Panc1 (cell line): Measurements from ENCODE around the gene PIEZO1. TPM values are rescaled to one million over a fixed set of nuclear protein-coding genes. Genes with fewer than 3 reads are reported as not detected.

Experiments used
- ATAC-seq: fragments of 200-7000 bp; cut with Tn5 transposase; 2 replicates; pipeline ENCODE4 v1.9.1; 2020; ENCODE audit warnings: mild to moderate bottlenecking, moderate library complexity
- BruUV-seq: library from RNA; stranded (reverse); fragments of 400-500 nt; replicated peaks from 2 replicates; lab custom pipeline; 2021; lab: Mats Ljungman, UMichigan
- CTCF ChIA-PET: fragments of 300-600 bp; sonication (Branson Sonifier 250); formaldehyde crosslinking; loops from one replicate; lab custom pipeline; 2022; ENCODE audit warnings: antibody characterized with exemption; lab: Charles Lee
- POLR2A ChIA-PET: fragments of 300-600 bp; sonication (Branson Sonifier 250); formaldehyde crosslinking; loops from one replicate; lab custom pipeline; 2022; ENCODE audit warnings: antibody characterized with exemption; lab: Charles Lee
- DNase-seq: peaks from one replicate; pipeline ENCODE4 v3.0.0-alpha.2; 2010; ENCODE audit warnings: low read depth, low spot score
- H3K27ac ChIP-seq: 2 replicates; pipeline ENCODE4 v1.5.1; 2011; ENCODE audit warnings: mild to moderate bottlenecking, low read length, inconsistent platforms
- H3K27me3 ChIP-seq: fragments of 200-500 bp; sonication (Bioruptor generic); 2 replicates; pipeline ENCODE4 v1.6.0; 2014; ENCODE audit warnings: low read length, inconsistent platforms; ENCODE audit not compliant: control insufficient read depth, insufficient read depth
- H3K36me3 ChIP-seq: fragments of 200-500 bp; sonication (Bioruptor generic); 2 replicates; pipeline ENCODE4 v1.5.1; 2014; ENCODE audit warnings: inconsistent platforms, mild to moderate bottlenecking, low read length, moderate library complexity; ENCODE audit not compliant: control insufficient read depth, insufficient read depth
- H3K4me1 ChIP-seq: 2 replicates; pipeline ENCODE4 v1.5.1; 2011; ENCODE audit warnings: inconsistent platforms, mild to moderate bottlenecking, low read length, moderate library complexity; ENCODE audit not compliant: control insufficient read depth, insufficient read depth
- H3K4me3 ChIP-seq, 2 experiments: 2 replicates each; pipeline ENCODE4 v1.5.1; 2011 to 2012; ENCODE audit warnings: low read depth in 2 of 2, low read length in 2 of 2, mild to moderate bottlenecking in 2 of 2, inconsistent platforms in 1 of 2, moderate library complexity in 1 of 2
- H3K9me3 ChIP-seq: fragments of 200-500 bp; sonication (Bioruptor generic); 2 replicates; pipeline ENCODE4 v1.5.1; 2014; ENCODE audit warnings: low read depth, mild to moderate bottlenecking, inconsistent platforms, low read length, moderate library complexity; ENCODE audit not compliant: control insufficient read depth, insufficient read depth
- POLR2AphosphoS5 ChIP-seq: IDR thresholded peaks from 2 replicates; pipeline ENCODE4 v1.6.1; 2012; ENCODE audit warnings: mild to moderate bottlenecking, low read depth, low read length, moderate library complexity
- SIN3A ChIP-seq: IDR thresholded peaks from 2 replicates; pipeline ENCODE4 v1.6.1; 2012; ENCODE audit warnings: low read depth, mild to moderate bottlenecking, low read length, moderate library complexity, borderline replicate concordance; ENCODE audit not compliant: insufficient read depth
- TCF7L2 ChIP-seq: IDR thresholded peaks from 2 replicates; pipeline ENCODE4 v1.6.1; 2011; ENCODE audit warnings: mild to moderate bottlenecking, low read depth, low read length, inconsistent platforms
- in situ Hi-C: cut with HindIII; loops from 2 replicates; pipeline ENCODE4 v1.10.0; 2016; ENCODE audit warnings: low sequenced_read_pairs, low pct_unique_long_range_greater_than_20kb
- intact Hi-C: fragments of 100-400 bp; cut with micrococcal nuclease; formaldehyde crosslinking; loops from one replicate; pipeline ENCODE4 v1.10.0; 2022; ENCODE audit not compliant: unreplicated experiment
- total RNA-seq: library from RNA; stranded (reverse); gene quantifications from one replicate; pipeline ENCODE4 v1.2.1, GENCODE V29; 2021; ENCODE audit not compliant: unreplicated experiment
- TF ChIP-seq, protein P1 (sequence below): fragments of 450-650 bp; IDR thresholded peaks from 2 replicates; pipeline ENCODE4 v1.5.1; 2017; ENCODE audit warnings: mild to moderate bottlenecking
- TF ChIP-seq, protein P2 (sequence below), 2 experiments: IDR thresholded peaks; 2 replicates each; pipeline ENCODE4 v1.6.1; 2011 to 2012; ENCODE audit warnings: low read depth in 2 of 2, control low read depth in 1 of 2, low read length in 1 of 2, mild to moderate bottlenecking in 1 of 2, moderate library complexity in 1 of 2; ENCODE audit not compliant: insufficient read depth in 1 of 2

PIEZO1 gene
- total RNA-seq, 1 experiment from 2014 or later: 175 TPM

DNA sequence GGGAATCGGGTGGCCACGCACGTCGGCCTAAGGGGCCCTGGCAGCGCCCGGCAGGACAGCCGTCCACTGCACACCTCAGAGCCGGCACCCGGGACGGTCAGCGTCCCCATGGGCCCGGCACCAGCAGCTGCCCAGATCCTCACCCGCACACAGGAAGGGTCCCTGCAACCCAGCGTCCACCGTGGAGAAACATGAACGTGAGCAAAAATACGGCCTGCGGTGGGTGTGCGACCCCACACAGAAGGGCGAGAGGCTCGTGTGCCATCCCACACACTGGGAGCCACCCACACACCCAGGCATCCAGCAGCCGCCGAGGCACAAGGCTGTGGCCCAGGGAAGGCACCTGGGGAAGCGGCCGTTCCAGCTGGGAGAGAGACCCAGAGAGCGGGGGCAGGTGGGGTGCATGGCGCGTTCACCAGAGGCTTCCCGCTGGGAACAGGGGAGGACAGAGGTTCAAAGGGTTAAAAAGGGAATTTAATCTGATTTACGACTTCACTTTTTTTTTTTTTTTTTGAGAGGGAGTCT lies 6.4 kb downstream of the PIEZO1 start:
- CTCF ChIA-PET: no interaction called here

DNA sequence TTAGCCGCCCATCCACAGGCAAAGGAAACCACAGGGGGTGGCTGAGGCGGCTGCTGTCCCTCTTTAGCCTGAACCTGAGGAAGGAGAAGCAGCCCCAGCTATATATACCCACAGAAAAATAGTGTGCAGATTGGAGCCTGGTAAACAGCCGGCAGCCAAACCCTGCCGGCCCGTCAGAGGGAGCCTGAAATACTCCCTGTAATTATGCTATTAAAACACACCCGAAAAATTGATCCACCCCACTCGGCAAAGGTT lies 6.8 kb downstream of the PIEZO1 start:
- no peak overlapping the region for H3K4me3 ChIP-seq
- H3K27me3 ChIP-seq: no peaks in the 10 kb centered on the region
- in situ Hi-C loops (no loop called here), intact Hi-C loops (no loop called here)
- no peak for TF ChIP-seq TCF7L2
- H3K9me3 ChIP-seq: no peaks in the 10 kb centered on the region
- DNase-seq: no peak
- no peaks in the 10 kb centered on the region for H3K36me3 ChIP-seq
- H3K27ac ChIP-seq: peak overlapping the region; percentile 69
- POLR2A ChIA-PET: no interaction called here
- no peak for ATAC-seq
- CTCF ChIA-PET: no interaction called here
- H3K4me1 ChIP-seq: peaks cover 68% of the 10 kb centered on the region
- no TSS peak for BruUV-seq

More for the DNA sequence above, 6.4 kb downstream of the PIEZO1 start:
- ATAC-seq (no peak), DNase-seq (no peak)
- in situ Hi-C loops (no loop called here), intact Hi-C loops (no loop called here)
- peaks cover 65% of the 10 kb centered on the region for H3K4me1 ChIP-seq
- H3K27me3 ChIP-seq: no peaks in the 10 kb centered on the region
- TF ChIP-seq, protein P1, sequence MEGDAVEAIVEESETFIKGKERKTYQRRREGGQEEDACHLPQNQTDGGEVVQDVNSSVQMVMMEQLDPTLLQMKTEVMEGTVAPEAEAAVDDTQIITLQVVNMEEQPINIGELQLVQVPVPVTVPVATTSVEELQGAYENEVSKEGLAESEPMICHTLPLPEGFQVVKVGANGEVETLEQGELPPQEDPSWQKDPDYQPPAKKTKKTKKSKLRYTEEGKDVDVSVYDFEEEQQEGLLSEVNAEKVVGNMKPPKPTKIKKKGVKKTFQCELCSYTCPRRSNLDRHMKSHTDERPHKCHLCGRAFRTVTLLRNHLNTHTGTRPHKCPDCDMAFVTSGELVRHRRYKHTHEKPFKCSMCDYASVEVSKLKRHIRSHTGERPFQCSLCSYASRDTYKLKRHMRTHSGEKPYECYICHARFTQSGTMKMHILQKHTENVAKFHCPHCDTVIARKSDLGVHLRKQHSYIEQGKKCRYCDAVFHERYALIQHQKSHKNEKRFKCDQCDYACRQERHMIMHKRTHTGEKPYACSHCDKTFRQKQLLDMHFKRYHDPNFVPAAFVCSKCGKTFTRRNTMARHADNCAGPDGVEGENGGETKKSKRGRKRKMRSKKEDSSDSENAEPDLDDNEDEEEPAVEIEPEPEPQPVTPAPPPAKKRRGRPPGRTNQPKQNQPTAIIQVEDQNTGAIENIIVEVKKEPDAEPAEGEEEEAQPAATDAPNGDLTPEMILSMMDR: no peak
- TF ChIP-seq TCF7L2 (no peak), POLR2AphosphoS5 (no peak), SIN3A (no peak)
- TF ChIP-seq, protein P2, sequence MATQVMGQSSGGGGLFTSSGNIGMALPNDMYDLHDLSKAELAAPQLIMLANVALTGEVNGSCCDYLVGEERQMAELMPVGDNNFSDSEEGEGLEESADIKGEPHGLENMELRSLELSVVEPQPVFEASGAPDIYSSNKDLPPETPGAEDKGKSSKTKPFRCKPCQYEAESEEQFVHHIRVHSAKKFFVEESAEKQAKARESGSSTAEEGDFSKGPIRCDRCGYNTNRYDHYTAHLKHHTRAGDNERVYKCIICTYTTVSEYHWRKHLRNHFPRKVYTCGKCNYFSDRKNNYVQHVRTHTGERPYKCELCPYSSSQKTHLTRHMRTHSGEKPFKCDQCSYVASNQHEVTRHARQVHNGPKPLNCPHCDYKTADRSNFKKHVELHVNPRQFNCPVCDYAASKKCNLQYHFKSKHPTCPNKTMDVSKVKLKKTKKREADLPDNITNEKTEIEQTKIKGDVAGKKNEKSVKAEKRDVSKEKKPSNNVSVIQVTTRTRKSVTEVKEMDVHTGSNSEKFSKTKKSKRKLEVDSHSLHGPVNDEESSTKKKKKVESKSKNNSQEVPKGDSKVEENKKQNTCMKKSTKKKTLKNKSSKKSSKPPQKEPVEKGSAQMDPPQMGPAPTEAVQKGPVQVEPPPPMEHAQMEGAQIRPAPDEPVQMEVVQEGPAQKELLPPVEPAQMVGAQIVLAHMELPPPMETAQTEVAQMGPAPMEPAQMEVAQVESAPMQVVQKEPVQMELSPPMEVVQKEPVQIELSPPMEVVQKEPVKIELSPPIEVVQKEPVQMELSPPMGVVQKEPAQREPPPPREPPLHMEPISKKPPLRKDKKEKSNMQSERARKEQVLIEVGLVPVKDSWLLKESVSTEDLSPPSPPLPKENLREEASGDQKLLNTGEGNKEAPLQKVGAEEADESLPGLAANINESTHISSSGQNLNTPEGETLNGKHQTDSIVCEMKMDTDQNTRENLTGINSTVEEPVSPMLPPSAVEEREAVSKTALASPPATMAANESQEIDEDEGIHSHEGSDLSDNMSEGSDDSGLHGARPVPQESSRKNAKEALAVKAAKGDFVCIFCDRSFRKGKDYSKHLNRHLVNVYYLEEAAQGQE (IDR thresholded peaks at IDR 0.05; ENCODE audit: insufficient read depth in 1 of 2, low read depth in 2 of 2, low read length in 1 of 2): no peak
- H3K36me3 ChIP-seq: no peaks in the 10 kb centered on the region; the same call in 1 of the 2 replicates
- POLR2A ChIA-PET: no interaction called here
- peak overlapping the region; percentile 69; the same call in 1 of the 2 replicates for H3K27ac ChIP-seq
- H3K4me3 ChIP-seq: no peak overlapping the region
- no peaks in the 10 kb centered on the region for H3K9me3 ChIP-seq
- no TSS peak for BruUV-seq

DNA sequence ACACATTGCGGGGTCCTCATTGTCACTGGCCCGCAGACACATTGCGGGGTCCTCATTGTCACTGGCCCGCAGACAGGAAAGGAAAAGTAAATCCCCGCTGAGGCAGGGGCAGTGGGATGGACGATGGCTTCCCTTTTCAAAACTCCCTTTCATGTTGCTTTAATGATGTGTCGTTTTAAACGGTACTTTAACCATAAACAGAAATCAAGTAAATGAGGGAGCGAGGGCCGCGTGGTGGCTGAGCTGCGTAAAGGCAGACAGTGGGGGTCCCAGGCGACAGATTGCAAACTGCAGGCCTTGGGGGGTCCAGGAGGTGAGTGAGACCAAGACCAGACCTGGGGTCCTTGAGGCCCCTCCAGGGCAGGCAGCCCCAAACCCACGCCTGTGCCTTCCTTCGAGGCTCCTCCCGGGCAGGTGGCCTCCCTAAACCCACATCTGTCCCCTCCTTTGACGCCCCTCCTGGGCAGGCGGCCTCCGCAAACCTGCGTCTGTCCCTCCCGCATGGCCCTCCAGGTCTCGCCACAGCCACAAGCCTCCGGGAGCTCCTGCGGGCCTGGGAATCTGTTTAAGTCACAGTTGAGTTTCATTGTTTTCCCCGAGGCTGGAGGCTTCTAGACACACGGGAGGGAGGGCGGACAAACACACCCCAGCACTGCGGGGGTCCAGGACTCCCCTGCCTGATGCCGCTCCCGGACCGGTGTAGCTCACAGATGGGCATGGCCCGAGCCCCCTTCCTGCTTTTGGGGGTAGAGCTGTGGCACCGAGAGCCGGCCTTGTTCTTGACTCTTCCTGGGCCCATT lies 7.3 kb downstream of the PIEZO1 start:
- TF ChIP-seq, protein P2 (IDR thresholded peaks at IDR 0.05; ENCODE audit: insufficient read depth in 1 of 2, low read depth in 2 of 2, low read length in 1 of 2): no peak
- TF ChIP-seq, protein P1: no peak
- POLR2A ChIA-PET: no interaction called here
- Histone ChIP-seq H3K27me3 (no peaks in the 10 kb centered on the region), H3K9me3 (no peaks in the 10 kb centered on the region), H3K4me1 (peaks cover 73% of the 10 kb centered on the region), H3K36me3 (no peaks in the 10 kb centered on the region), H3K27ac (peak overlapping the region; percentile 69), H3K4me3 (no peak overlapping the region)
- intact Hi-C loops: no loop called here
- DNase-seq (no peak), ATAC-seq (no peak)
- BruUV-seq: no TSS peak
- CTCF ChIA-PET: no interaction called here
- in situ Hi-C loops: no loop called here
